Left lobe of liver (tissue), 2 donors: ENCODE data around the gene SIL1. TPM values are rescaled to one million over a fixed set of nuclear protein-coding genes. Genes with fewer than 3 reads are reported as not detected.
"Not testable (repeated sequence)": the region's sequence is repeated elsewhere in the genome, so short reads cannot be mapped to it uniquely, and the experiment has no call there.

Experiments
- ATAC-seq: fragments of 200-7000 bp; cut with Tn5 transposase; one replicate; pipeline ENCODE4 v1.9.1; 2020; ENCODE audit warnings: mild to moderate bottlenecking, moderate library complexity
- DNase-seq: peaks from one replicate; pipeline ENCODE4 v3.0.0-alpha.2; 2020; ENCODE audit warnings: low spot score
- total RNA-seq: library from RNA; stranded (reverse); gene quantifications from one replicate; pipeline ENCODE4 v1.2.1, GENCODE V29; 2021
- donor health status: DM: no; HTN: no; CAD: no; lungs with moderate emphysema.
- donor health status: DM: no; HTN: yes; CAD: no.

The SIL1 gene
- total RNA-seq, 1 donor from 2014 or later, result 90.6 TPM

GRCh38 chr5:139117342-139117884, 80.8 kb downstream of the SIL1 start:
- ATAC-seq, result peak; percentile 83

GRCh38 chr5:139116100-139116655, 82.0 kb downstream of the SIL1 start:
- DNase-seq, result no peak
- no peak for ATAC-seq

More at GRCh38 chr5:139117342-139117884, 80.8 kb downstream of the SIL1 start:
- no peak for DNase-seq

- DNase-seq (no peak), ATAC-seq (no peak)
Observed at GRCh38 chr5:139113892-139114291, 84.3 kb downstream of the SIL1 start.

- not testable (repeated sequence) for ATAC-seq, DNase-seq
Observed at GRCh38 chr5:139112362-139112761, 85.8 kb downstream of the SIL1 start.

- ATAC-seq (no peak), DNase-seq (no peak)
Observed at GRCh38 chr5:139110526-139111168, 87.5 kb downstream of the SIL1 start.

- ATAC-seq (no peak), DNase-seq (no peak)
Observed at GRCh38 chr5:139108063-139108824, 89.9 kb downstream of the SIL1 start.

- ATAC-seq (no peak), DNase-seq (no peak)
Observed at GRCh38 chr5:139105621-139106071, 92.5 kb downstream of the SIL1 start.

GRCh38 chr5:139104577-139105276, 93.4 kb downstream of the SIL1 start:
- ATAC-seq (peak; percentile 61), DNase-seq (no peak)

GRCh38 chr5:139103762-139104161, 94.4 kb downstream of the SIL1 start:
- ATAC-seq (no peak), DNase-seq (no peak)

GRCh38 chr5:139100825-139101224, 97.3 kb downstream of the SIL1 start:
- no peak for DNase-seq
- no peak for ATAC-seq

- ATAC-seq, result no peak
Observed at GRCh38 chr5:139094154-139095131, 103.7 kb downstream of the SIL1 start.

GRCh38 chr5:139092741-139093343, 105.3 kb downstream of the SIL1 start:
- ATAC-seq (peak; percentile 87), DNase-seq (no peak)

More at GRCh38 chr5:139094154-139095131, 103.7 kb downstream of the SIL1 start:
- no peak for DNase-seq

- DNase-seq, result no peak
Observed at GRCh38 chr5:139091439-139092156, 106.6 kb downstream of the SIL1 start.

GRCh38 chr5:139090581-139090980, 107.6 kb downstream of the SIL1 start:
- no peak for DNase-seq
- ATAC-seq, result no peak

More at GRCh38 chr5:139091439-139092156, 106.6 kb downstream of the SIL1 start:
- peak; percentile 64 for ATAC-seq

GRCh38 chr5:139088024-139088423, 110.1 kb downstream of the SIL1 start:
- no peak for ATAC-seq

GRCh38 chr5:139082813-139083498, 115.2 kb downstream of the SIL1 start:
- ATAC-seq (no peak), DNase-seq (no peak)

More at GRCh38 chr5:139088024-139088423, 110.1 kb downstream of the SIL1 start:
- no peak for DNase-seq

- ATAC-seq (no peak), DNase-seq (no peak)
Observed at GRCh38 chr5:139079991-139080610, 118.1 kb downstream of the SIL1 start.
